GM12873 (cell line): ENCODE measurements around the gene MAN2A1.

Experiments used
- CTCF ChIP-seq: IDR thresholded peaks from 2 replicates; pipeline ENCODE4 v1.5.1; 2012; ENCODE audit warnings: low read depth, mild to moderate bottlenecking, moderate library complexity, low read length, control low read depth; ENCODE audit not compliant: insufficient read depth; ENCODE audit errors: missing control alignments

Gene MAN2A1

GRCh38 chr5:109767997-109768396 is 78.3 kb downstream of the MAN2A1 start:
- TF ChIP-seq CTCF: no peak

GRCh38 chr5:109769597-109770291 is 80.0 kb downstream of the MAN2A1 start:
- TF ChIP-seq CTCF: no peak

- TF ChIP-seq CTCF: no peak
Measured at GRCh38 chr5:109775130-109775529, 85.4 kb downstream of the MAN2A1 start.

GRCh38 chr5:109779036-109779735 is 89.5 kb downstream of the MAN2A1 start:
- TF ChIP-seq CTCF: no peak

- TF ChIP-seq CTCF: no peak
Measured at GRCh38 chr5:109784687-109785086, 95.0 kb downstream of the MAN2A1 start.

- TF ChIP-seq CTCF: no peak
Measured at GRCh38 chr5:109786206-109786855, 96.6 kb downstream of the MAN2A1 start.

- no peak for TF ChIP-seq CTCF
Measured at GRCh38 chr5:109788596-109788995, 98.9 kb downstream of the MAN2A1 start.
